Measurements from ENCODE around the gene SLCO4A1. TPM values are rescaled to one million over a fixed set of nuclear protein-coding genes. Genes with fewer than 3 reads are reported as not detected.

Gene SLCO4A1
- total and polyA plus RNA-seq, 2 of the 4 experiments (the other 2 are of a cell fraction), result 0.72 to 1.1 TPM

DNA sequence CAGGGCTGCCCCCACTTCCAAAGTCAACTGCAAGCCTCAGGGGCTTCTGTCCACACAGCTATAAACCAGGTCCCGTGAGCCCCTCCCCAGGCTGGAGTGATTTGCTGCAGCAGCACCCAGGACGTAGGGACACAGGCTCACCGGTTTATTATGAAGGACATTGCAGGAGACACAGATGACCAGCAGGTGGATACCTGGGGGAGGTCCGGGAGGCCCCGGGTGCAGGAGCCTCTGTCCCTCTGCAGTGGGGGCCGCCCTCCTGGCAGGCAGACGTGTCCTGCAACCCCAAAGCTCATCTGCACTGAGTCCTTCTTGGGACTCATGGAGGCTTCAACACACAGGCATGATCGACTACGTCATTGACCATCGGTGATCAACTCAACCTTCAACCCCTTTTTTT is 51.8 kb downstream of the SLCO4A1 start:
- no peak overlapping the region for H3K18ac ChIP-seq (ENCODE audit: low read depth, low read length)
- ChIA-PET CTCF (no interaction called here), POLR2A (ENCODE audit: unreplicated experiment) (no interaction called here)
- ATAC-seq (ENCODE audit: low read depth) (no peak), DNase-seq (no peak)
- no TSS peak for BruUV-seq (replicated peaks)
- H4K8ac ChIP-seq (ENCODE audit: low read depth in 2 of 2, low read length in 2 of 2), result no peak overlapping the region
- H3K14ac ChIP-seq (replicated peaks; ENCODE audit: low read depth, low read length), result no peak overlapping the region
- H2BK5ac ChIP-seq (ENCODE audit: low read depth, low read length, poor library complexity, severe bottlenecking), result no peak overlapping the region
- H3K27ac ChIP-seq (ENCODE audit: insufficient read depth, low read length), result no peak overlapping the region
- H4K20me1 ChIP-seq (ENCODE audit: insufficient read depth, low read length), result no peaks in the 10 kb centered on the region
- H2AK5ac ChIP-seq (ENCODE audit: low read depth, low read length), result no peak overlapping the region
- TF ChIP-seq, protein P1, sequence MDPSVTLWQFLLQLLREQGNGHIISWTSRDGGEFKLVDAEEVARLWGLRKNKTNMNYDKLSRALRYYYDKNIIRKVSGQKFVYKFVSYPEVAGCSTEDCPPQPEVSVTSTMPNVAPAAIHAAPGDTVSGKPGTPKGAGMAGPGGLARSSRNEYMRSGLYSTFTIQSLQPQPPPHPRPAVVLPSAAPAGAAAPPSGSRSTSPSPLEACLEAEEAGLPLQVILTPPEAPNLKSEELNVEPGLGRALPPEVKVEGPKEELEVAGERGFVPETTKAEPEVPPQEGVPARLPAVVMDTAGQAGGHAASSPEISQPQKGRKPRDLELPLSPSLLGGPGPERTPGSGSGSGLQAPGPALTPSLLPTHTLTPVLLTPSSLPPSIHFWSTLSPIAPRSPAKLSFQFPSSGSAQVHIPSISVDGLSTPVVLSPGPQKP (IDR thresholded peaks at IDR 0.05; ENCODE audit: borderline replicate concordance, low read depth, low read length), result no peak
- TF ChIP-seq NFE2L2 (IDR thresholded peaks at IDR 0.05; ENCODE audit: low read depth, low read length) (no peak), BHLHE40 (IDR thresholded peaks at IDR 0.05; ENCODE audit: low read depth, low read length) (no peak), CHD1 (IDR thresholded peaks at IDR 0.05; ENCODE audit: low read depth, low read length) (no peak), MAZ (IDR thresholded peaks at IDR 0.05; ENCODE audit: borderline replicate concordance, low read depth, low read length) (no peak), MAFK (IDR thresholded peaks at IDR 0.05; ENCODE audit: low read depth, low read length) (no peak)
- H3K23ac ChIP-seq (ENCODE audit: low read depth, low read length), result no peak overlapping the region
- no peaks in the 10 kb centered on the region for H3K9me1 ChIP-seq (ENCODE audit: insufficient read depth, low read length)
- H4K5ac ChIP-seq (ENCODE audit: low read depth, low read length), result no peak overlapping the region
- peaks cover 36% of the 10 kb centered on the region for H3K27me3 ChIP-seq (ENCODE audit: control insufficient read depth, insufficient read depth, low read length)
- H3K36me3 ChIP-seq (ENCODE audit: control insufficient read depth, insufficient read depth, low read length), result no peaks in the 10 kb centered on the region
- no peak overlapping the region for H2BK15ac ChIP-seq (ENCODE audit: low read depth, low read length)
- intact Hi-C loops (cut with micrococcal nuclease) (no loop called here), dilution Hi-C loops (cut with HindIII; ENCODE audit: low sequenced_read_pairs, unreplicated experiment) (no loop called here), in situ Hi-C loops (cut with MboI; ENCODE audit: low sequenced_read_pairs) (loop anchor here (25.0 kb wide), 1 partner anchor 318 kb away; the partner anchor contains the start of gene BHLHE23)
- H3K56ac ChIP-seq (ENCODE audit: extremely low read depth, insufficient read depth, low read length), result no peak overlapping the region
- 89% methylated on average over 3 of the region's 10 CpGs; no CpG with 5 or more reads in 1 of the 2 experiments for WGBS, 2 experiments (ENCODE audit: extremely low coverage in 2 of 2, insufficient read length in 1 of 2)
- no peak overlapping the region for H2BK120ac ChIP-seq (ENCODE audit: low read depth, low read length)
- no peak overlapping the region for H2BK20ac ChIP-seq (ENCODE audit: low read depth, low read length)
- H4K91ac ChIP-seq (ENCODE audit: insufficient read depth, low read depth, low read length), result no peak overlapping the region
- no peak overlapping the region for H3K9ac ChIP-seq (ENCODE audit: low read depth, low read length)
- H2AK9ac ChIP-seq (replicated peaks; ENCODE audit: low read depth, low read length, poor library complexity), result no peak overlapping the region
- no peak overlapping the region for H2AFZ ChIP-seq (replicated peaks; ENCODE audit: low read length, poor library complexity)
- no peak overlapping the region for H3K4me3 ChIP-seq (ENCODE audit: insufficient read depth, low read depth, low read length)
- no peaks in the 10 kb centered on the region for H3K4me1 ChIP-seq (ENCODE audit: control insufficient read depth, insufficient read depth, low read length)
- H3K79me1 ChIP-seq (ENCODE audit: low read depth in 1 of 2, low read length in 2 of 2), result no peaks in the 10 kb centered on the region
- no peak overlapping the region for H3K4ac ChIP-seq (ENCODE audit: low read depth, low read length)
- H3K9me3 ChIP-seq (ENCODE audit: control insufficient read depth, insufficient read depth, low read length), result no peaks in the 10 kb centered on the region
- no peak overlapping the region for H3K4me2 ChIP-seq (ENCODE audit: low read depth, low read length)

Data from IMR-90 (cell line).